WTC11 (cell line): Measurements from ENCODE around the gene GLRA3.

ENCODE experiments used
- ATF1 ChIP-seq: sonication (generic); formaldehyde crosslinking; IDR thresholded peaks from 2 replicates; pipeline ENCODE4 v1.8.1; 2023; ENCODE audit warnings: mild to moderate bottlenecking, moderate library complexity, missing genetic modification reagents
- CREM ChIP-seq: sonication (generic); formaldehyde crosslinking; IDR thresholded peaks from 2 replicates; pipeline ENCODE4 v1.8.1; 2022; ENCODE audit warnings: mild to moderate bottlenecking, missing genetic modification reagents, moderate library complexity
- FOXP1 ChIP-seq: sonication (generic); formaldehyde crosslinking; IDR thresholded peaks from 2 replicates; pipeline ENCODE4 v1.8.0; 2022; ENCODE audit warnings: missing genetic modification reagents, mild to moderate bottlenecking, moderate library complexity, borderline replicate concordance
- JUN ChIP-seq: sonication (generic); formaldehyde crosslinking; IDR thresholded peaks from 2 replicates; pipeline ENCODE4 v1.8.0; 2023; ENCODE audit warnings: mild to moderate bottlenecking, missing genetic modification reagents
- MAX ChIP-seq: sonication (generic); formaldehyde crosslinking; IDR thresholded peaks from 2 replicates; pipeline ENCODE4 v1.8.0; 2022; ENCODE audit warnings: mild to moderate bottlenecking, missing genetic modification reagents
- NFE2L1 ChIP-seq: sonication (generic); formaldehyde crosslinking; IDR thresholded peaks from 2 replicates; pipeline ENCODE4 v1.8.1; 2023; ENCODE audit warnings: missing genetic modification reagents
- SMAD3 ChIP-seq: sonication (generic); formaldehyde crosslinking; IDR thresholded peaks from 2 replicates; pipeline ENCODE4 v1.8.0; 2022; ENCODE audit warnings: missing genetic modification reagents, mild to moderate bottlenecking, borderline replicate concordance
- SP1 ChIP-seq: sonication (generic); formaldehyde crosslinking; conservative IDR thresholded peaks from 2 replicates; pipeline ENCODE4 v1.8.1; 2022; ENCODE audit warnings: missing genetic modification reagents
- TCF7 ChIP-seq: sonication (generic); formaldehyde crosslinking; IDR thresholded peaks from 2 replicates; pipeline ENCODE4 v1.8.0; 2022; ENCODE audit warnings: mild to moderate bottlenecking, low read depth, missing genetic modification reagents, moderate library complexity
- ZBTB43 ChIP-seq: sonication (generic); formaldehyde crosslinking; IDR thresholded peaks from 2 replicates; pipeline ENCODE4 v1.8.1; 2023; ENCODE audit warnings: mild to moderate bottlenecking, missing genetic modification reagents
- TF ChIP-seq, protein P1 (sequence below): fragments of 200-600 bp; IDR thresholded peaks from 2 replicates; pipeline ENCODE4 v1.8.0; 2022; ENCODE audit warnings: antibody characterized with exemption
- TF ChIP-seq, protein P2 (sequence below): sonication (generic); formaldehyde crosslinking; IDR thresholded peaks from 2 replicates; pipeline ENCODE4 v1.8.1; 2022; ENCODE audit warnings: missing genetic modification reagents, borderline replicate concordance
- TF ChIP-seq, protein P3 (sequence below): sonication (generic); formaldehyde crosslinking; IDR thresholded peaks from 2 replicates; pipeline ENCODE4 v1.8.1; 2023; ENCODE audit warnings: mild to moderate bottlenecking, missing genetic modification reagents, borderline replicate concordance
- TF ChIP-seq, protein P4 (sequence below): sonication (generic); formaldehyde crosslinking; IDR thresholded peaks from 2 replicates; pipeline ENCODE4 v1.8.1; 2022; ENCODE audit warnings: mild to moderate bottlenecking, missing genetic modification reagents, moderate library complexity, borderline replicate concordance

GRCh38 chr4:174697202-174697601, 131.8 kb downstream of the GLRA3 start:
- TF ChIP-seq SMAD3 (CRISPR knock-in tag) (no peak), TCF7 (CRISPR knock-in tag) (no peak), FOXP1 (no peak), MAX (CRISPR knock-in tag) (no peak), SP1 (no peak), ZBTB43 (CRISPR knock-in tag) (no peak), NFE2L1 (CRISPR knock-in tag) (no peak), ATF1 (no peak), JUN (no peak), CREM (CRISPR knock-in tag) (no peak)
- TF ChIP-seq, protein P1, sequence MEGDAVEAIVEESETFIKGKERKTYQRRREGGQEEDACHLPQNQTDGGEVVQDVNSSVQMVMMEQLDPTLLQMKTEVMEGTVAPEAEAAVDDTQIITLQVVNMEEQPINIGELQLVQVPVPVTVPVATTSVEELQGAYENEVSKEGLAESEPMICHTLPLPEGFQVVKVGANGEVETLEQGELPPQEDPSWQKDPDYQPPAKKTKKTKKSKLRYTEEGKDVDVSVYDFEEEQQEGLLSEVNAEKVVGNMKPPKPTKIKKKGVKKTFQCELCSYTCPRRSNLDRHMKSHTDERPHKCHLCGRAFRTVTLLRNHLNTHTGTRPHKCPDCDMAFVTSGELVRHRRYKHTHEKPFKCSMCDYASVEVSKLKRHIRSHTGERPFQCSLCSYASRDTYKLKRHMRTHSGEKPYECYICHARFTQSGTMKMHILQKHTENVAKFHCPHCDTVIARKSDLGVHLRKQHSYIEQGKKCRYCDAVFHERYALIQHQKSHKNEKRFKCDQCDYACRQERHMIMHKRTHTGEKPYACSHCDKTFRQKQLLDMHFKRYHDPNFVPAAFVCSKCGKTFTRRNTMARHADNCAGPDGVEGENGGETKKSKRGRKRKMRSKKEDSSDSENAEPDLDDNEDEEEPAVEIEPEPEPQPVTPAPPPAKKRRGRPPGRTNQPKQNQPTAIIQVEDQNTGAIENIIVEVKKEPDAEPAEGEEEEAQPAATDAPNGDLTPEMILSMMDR = no peak
- TF ChIP-seq, protein P2, sequence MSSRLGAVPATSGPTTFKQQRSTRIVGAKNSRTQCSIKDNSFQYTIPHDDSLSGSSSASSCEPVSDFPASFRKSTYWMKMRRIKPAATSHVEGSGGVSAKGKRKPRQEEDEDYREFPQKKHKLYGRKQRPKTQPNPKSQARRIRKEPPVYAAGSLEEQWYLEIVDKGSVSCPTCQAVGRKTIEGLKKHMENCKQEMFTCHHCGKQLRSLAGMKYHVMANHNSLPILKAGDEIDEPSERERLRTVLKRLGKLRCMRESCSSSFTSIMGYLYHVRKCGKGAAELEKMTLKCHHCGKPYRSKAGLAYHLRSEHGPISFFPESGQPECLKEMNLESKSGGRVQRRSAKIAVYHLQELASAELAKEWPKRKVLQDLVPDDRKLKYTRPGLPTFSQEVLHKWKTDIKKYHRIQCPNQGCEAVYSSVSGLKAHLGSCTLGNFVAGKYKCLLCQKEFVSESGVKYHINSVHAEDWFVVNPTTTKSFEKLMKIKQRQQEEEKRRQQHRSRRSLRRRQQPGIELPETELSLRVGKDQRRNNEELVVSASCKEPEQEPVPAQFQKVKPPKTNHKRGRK (CRISPR knock-in tag) = no peak
- TF ChIP-seq, protein P3, sequence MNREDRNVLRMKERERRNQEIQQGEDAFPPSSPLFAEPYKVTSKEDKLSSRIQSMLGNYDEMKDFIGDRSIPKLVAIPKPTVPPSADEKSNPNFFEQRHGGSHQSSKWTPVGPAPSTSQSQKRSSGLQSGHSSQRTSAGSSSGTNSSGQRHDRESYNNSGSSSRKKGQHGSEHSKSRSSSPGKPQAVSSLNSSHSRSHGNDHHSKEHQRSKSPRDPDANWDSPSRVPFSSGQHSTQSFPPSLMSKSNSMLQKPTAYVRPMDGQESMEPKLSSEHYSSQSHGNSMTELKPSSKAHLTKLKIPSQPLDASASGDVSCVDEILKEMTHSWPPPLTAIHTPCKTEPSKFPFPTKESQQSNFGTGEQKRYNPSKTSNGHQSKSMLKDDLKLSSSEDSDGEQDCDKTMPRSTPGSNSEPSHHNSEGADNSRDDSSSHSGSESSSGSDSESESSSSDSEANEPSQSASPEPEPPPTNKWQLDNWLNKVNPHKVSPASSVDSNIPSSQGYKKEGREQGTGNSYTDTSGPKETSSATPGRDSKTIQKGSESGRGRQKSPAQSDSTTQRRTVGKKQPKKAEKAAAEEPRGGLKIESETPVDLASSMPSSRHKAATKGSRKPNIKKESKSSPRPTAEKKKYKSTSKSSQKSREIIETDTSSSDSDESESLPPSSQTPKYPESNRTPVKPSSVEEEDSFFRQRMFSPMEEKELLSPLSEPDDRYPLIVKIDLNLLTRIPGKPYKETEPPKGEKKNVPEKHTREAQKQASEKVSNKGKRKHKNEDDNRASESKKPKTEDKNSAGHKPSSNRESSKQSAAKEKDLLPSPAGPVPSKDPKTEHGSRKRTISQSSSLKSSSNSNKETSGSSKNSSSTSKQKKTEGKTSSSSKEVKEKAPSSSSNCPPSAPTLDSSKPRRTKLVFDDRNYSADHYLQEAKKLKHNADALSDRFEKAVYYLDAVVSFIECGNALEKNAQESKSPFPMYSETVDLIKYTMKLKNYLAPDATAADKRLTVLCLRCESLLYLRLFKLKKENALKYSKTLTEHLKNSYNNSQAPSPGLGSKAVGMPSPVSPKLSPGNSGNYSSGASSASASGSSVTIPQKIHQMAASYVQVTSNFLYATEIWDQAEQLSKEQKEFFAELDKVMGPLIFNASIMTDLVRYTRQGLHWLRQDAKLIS (CRISPR knock-in tag) = no peak
- TF ChIP-seq, protein P4, sequence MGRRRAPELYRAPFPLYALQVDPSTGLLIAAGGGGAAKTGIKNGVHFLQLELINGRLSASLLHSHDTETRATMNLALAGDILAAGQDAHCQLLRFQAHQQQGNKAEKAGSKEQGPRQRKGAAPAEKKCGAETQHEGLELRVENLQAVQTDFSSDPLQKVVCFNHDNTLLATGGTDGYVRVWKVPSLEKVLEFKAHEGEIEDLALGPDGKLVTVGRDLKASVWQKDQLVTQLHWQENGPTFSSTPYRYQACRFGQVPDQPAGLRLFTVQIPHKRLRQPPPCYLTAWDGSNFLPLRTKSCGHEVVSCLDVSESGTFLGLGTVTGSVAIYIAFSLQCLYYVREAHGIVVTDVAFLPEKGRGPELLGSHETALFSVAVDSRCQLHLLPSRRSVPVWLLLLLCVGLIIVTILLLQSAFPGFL (CRISPR knock-in tag) = no peak
